ENCODE data around the gene SHLD1. TPM values are rescaled to one million over a fixed set of nuclear protein-coding genes. Genes with fewer than 3 reads are reported as not detected.

The SHLD1 gene
- total and polyA plus RNA-seq, 5 donors, result 8.4 to 13.7 (median 12.6) TPM

- WGBS, result 92% methylated on average over 7 of the region's 7 CpGs
- DNase-seq (no peak), ATAC-seq (no peak)
- Histone ChIP-seq H3K9me3 (ENCODE audit: control insufficient read depth, low read length) (no peaks in the 10 kb centered on the region), H3K27ac (ENCODE audit: low read length) (no peak overlapping the region), H3K4me3 (ENCODE audit: low read length) (no peak overlapping the region), H3K4me1 (ENCODE audit: control insufficient read depth, insufficient read depth, low read length) (no peaks in the 10 kb centered on the region), H3K27me3 (ENCODE audit: control insufficient read depth, insufficient read depth) (no peaks in the 10 kb centered on the region)
- intact Hi-C loops (cut with DNase I), result loop anchor here in 2 of 4 donors (10.0 kb wide), 1 partner anchor 149 kb away; no protein-coding TSS in a partner anchor
Measured at GRCh38 chr20:5753814-5754213, 3.6 kb downstream of the SHLD1 start.

GRCh38 chr20:5757949-5758348 lies 7.7 kb downstream of the SHLD1 start:
- ATAC-seq, result no peak
- 82% methylated on average over 3 of the region's 3 CpGs for WGBS
- intact Hi-C loops (cut with DNase I), result loop anchor here in 2 of 4 donors (10.0 kb wide), 1 partner anchor 153 kb away; no protein-coding TSS in a partner anchor

GRCh38 chr20:5766085-5766764 lies 16.0 kb downstream of the SHLD1 start:
- DNase-seq (peak in 2 of 3 donors; percentile 28 to 60), ATAC-seq (peak; percentile 93 to 94)
- H3K27ac ChIP-seq (ENCODE audit: low read length), result peak overlapping the region; percentile 92
- H3K4me1 ChIP-seq (ENCODE audit: control insufficient read depth, insufficient read depth, low read length), result peaks cover 3% of the 10 kb centered on the region
- intact Hi-C loops (cut with DNase I), result no loop called here
- H3K9me3 ChIP-seq (ENCODE audit: control insufficient read depth, low read length), result no peaks in the 10 kb centered on the region
- 59% methylated on average over 7 of the region's 7 CpGs for WGBS
- no peak overlapping the region for H3K4me3 ChIP-seq (ENCODE audit: low read length)
- H3K27me3 ChIP-seq (ENCODE audit: control insufficient read depth, insufficient read depth), result no peaks in the 10 kb centered on the region

More at GRCh38 chr20:5757949-5758348, 7.7 kb downstream of the SHLD1 start:
- no peak overlapping the region for H3K27ac ChIP-seq (ENCODE audit: low read length)
- H3K27me3 ChIP-seq (ENCODE audit: control insufficient read depth, insufficient read depth), result no peaks in the 10 kb centered on the region
- H3K9me3 ChIP-seq (ENCODE audit: control insufficient read depth, low read length), result no peaks in the 10 kb centered on the region
- DNase-seq, result no peak
- H3K4me3 ChIP-seq (ENCODE audit: low read length), result no peak overlapping the region
- H3K4me1 ChIP-seq (ENCODE audit: control insufficient read depth, insufficient read depth, low read length), result peaks cover 5% of the 10 kb centered on the region

- Histone ChIP-seq H3K4me3 (ENCODE audit: low read length) (no peak overlapping the region), H3K9me3 (ENCODE audit: control insufficient read depth, low read length) (no peaks in the 10 kb centered on the region), H3K27ac (ENCODE audit: low read length) (peak overlapping the region; percentile 78), H3K4me1 (ENCODE audit: control insufficient read depth, insufficient read depth, low read length) (no peaks in the 10 kb centered on the region), H3K27me3 (ENCODE audit: control insufficient read depth, insufficient read depth) (no peaks in the 10 kb centered on the region)
- intact Hi-C loops (cut with DNase I), result no loop called here
- ATAC-seq (no peak), DNase-seq (no peak)
- WGBS, result 90% methylated on average over 9 of the region's 9 CpGs
Measured at GRCh38 chr20:5767493-5768098, 17.4 kb downstream of the SHLD1 start.

GRCh38 chr20:5770231-5770986 lies 20.2 kb downstream of the SHLD1 start:
- H3K4me3 ChIP-seq (ENCODE audit: low read length), result no peak overlapping the region
- ATAC-seq, result no peak
- no peak for DNase-seq
- H3K4me1 ChIP-seq (ENCODE audit: control insufficient read depth, insufficient read depth, low read length), result no peaks in the 10 kb centered on the region
- no peaks in the 10 kb centered on the region for H3K27me3 ChIP-seq (ENCODE audit: control insufficient read depth, insufficient read depth)
- no peak overlapping the region for H3K27ac ChIP-seq (ENCODE audit: low read length)
- H3K9me3 ChIP-seq (ENCODE audit: control insufficient read depth, low read length), result no peaks in the 10 kb centered on the region
- intact Hi-C loops (cut with DNase I), result no loop called here
- WGBS, result 94% methylated on average over 3 of the region's 3 CpGs

- H3K4me1 ChIP-seq (ENCODE audit: control insufficient read depth, insufficient read depth, low read length), result no peaks in the 10 kb centered on the region
- no peak overlapping the region for H3K27ac ChIP-seq (ENCODE audit: low read length)
- no peak for ATAC-seq
- intact Hi-C loops (cut with DNase I), result no loop called here
- no peaks in the 10 kb centered on the region for H3K9me3 ChIP-seq (ENCODE audit: control insufficient read depth, low read length)
- DNase-seq, result no peak
- H3K27me3 ChIP-seq (ENCODE audit: control insufficient read depth, insufficient read depth), result no peaks in the 10 kb centered on the region
- 85% methylated on average over 1 of the region's 1 CpG for WGBS
- H3K4me3 ChIP-seq (ENCODE audit: low read length), result no peak overlapping the region
Measured at GRCh38 chr20:5770987-5771318, 20.8 kb downstream of the SHLD1 start.

GRCh38 chr20:5772704-5773103 lies 22.5 kb downstream of the SHLD1 start:
- ATAC-seq (peak; percentile 50 to 56), DNase-seq (no peak)
- intact Hi-C loops (cut with DNase I), result no loop called here
- Histone ChIP-seq H3K4me1 (ENCODE audit: control insufficient read depth, insufficient read depth, low read length) (no peaks in the 10 kb centered on the region), H3K4me3 (ENCODE audit: low read length) (no peak overlapping the region), H3K27ac (ENCODE audit: low read length) (no peak overlapping the region), H3K9me3 (ENCODE audit: control insufficient read depth, low read length) (no peaks in the 10 kb centered on the region), H3K27me3 (ENCODE audit: control insufficient read depth, insufficient read depth) (no peaks in the 10 kb centered on the region)
- 78% methylated on average over 5 of the region's 5 CpGs for WGBS

- H3K27me3 ChIP-seq (ENCODE audit: control insufficient read depth, insufficient read depth), result no peaks in the 10 kb centered on the region
- H3K9me3 ChIP-seq (ENCODE audit: control insufficient read depth, low read length), result no peaks in the 10 kb centered on the region
- no peak overlapping the region for H3K27ac ChIP-seq (ENCODE audit: low read length)
- ATAC-seq (no peak), DNase-seq (no peak)
- intact Hi-C loops (cut with DNase I), result no loop called here
- 97% methylated on average over 8 of the region's 8 CpGs for WGBS
- H3K4me3 ChIP-seq (ENCODE audit: low read length), result no peak overlapping the region
- no peaks in the 10 kb centered on the region for H3K4me1 ChIP-seq (ENCODE audit: control insufficient read depth, insufficient read depth, low read length)
Measured at GRCh38 chr20:5773589-5773988, 23.4 kb downstream of the SHLD1 start.

GRCh38 chr20:5776077-5776476 lies 25.9 kb downstream of the SHLD1 start:
- Histone ChIP-seq H3K9me3 (ENCODE audit: control insufficient read depth, low read length) (no peaks in the 10 kb centered on the region), H3K4me1 (ENCODE audit: control insufficient read depth, insufficient read depth, low read length) (peaks cover 10% of the 10 kb centered on the region), H3K27me3 (ENCODE audit: control insufficient read depth, insufficient read depth) (no peaks in the 10 kb centered on the region), H3K4me3 (ENCODE audit: low read length) (no peak overlapping the region), H3K27ac (ENCODE audit: low read length) (no peak overlapping the region)
- DNase-seq (peak; percentile 20 to 69 (median 61)), ATAC-seq (peak; percentile 80 to 85)
- intact Hi-C loops (cut with DNase I), result no loop called here
- 79% methylated on average over 5 of the region's 5 CpGs for WGBS

- H3K27me3 ChIP-seq (ENCODE audit: control insufficient read depth, insufficient read depth), result no peaks in the 10 kb centered on the region
- H3K27ac ChIP-seq (ENCODE audit: low read length), result peak overlapping the region; percentile 38
- ATAC-seq, result peak; percentile 53 to 73
- no peak for DNase-seq
- no peak overlapping the region for H3K4me3 ChIP-seq (ENCODE audit: low read length)
- peaks cover 15% of the 10 kb centered on the region for H3K4me1 ChIP-seq (ENCODE audit: control insufficient read depth, insufficient read depth, low read length)
- intact Hi-C loops (cut with DNase I), result no loop called here
- WGBS, result 94% methylated on average over 3 of the region's 3 CpGs
- no peaks in the 10 kb centered on the region for H3K9me3 ChIP-seq (ENCODE audit: control insufficient read depth, low read length)
Measured at GRCh38 chr20:5779071-5779900, 29.1 kb downstream of the SHLD1 start.

All from right cardiac atrium (tissue), 5 donors.